Vagina (tissue), 2 donors: ENCODE data around the gene B3GLCT.

Source experiments
- CTCF ChIP-seq, 3 experiments: fragments of 450-650 bp in 2 of 3; fragments of 200-600 bp in 1 of 3; sonication (generic) in 1 of 3; IDR thresholded peaks; one replicate each; pipeline ENCODE4 v1.5.1; 2017 to 2019; ENCODE audit warnings: antibody characterized with exemption in 3 of 3, mild to moderate bottlenecking in 2 of 3, moderate library complexity in 2 of 3
- POLR2AphosphoS5 ChIP-seq, 2 donors: sonication (generic); formaldehyde crosslinking; IDR thresholded peaks; one replicate each; pipeline ENCODE4 v1.9.0; 2017; ENCODE audit warnings: antibody characterized with exemption in 2 of 2, mild to moderate bottlenecking in 2 of 2, low read depth in 1 of 2; ENCODE audit not compliant: insufficient read depth in 1 of 2

GRCh38 chr13:31245598-31246373, 46.0 kb downstream of the B3GLCT start:
- TF ChIP-seq CTCF (IDR thresholded peaks at IDR 0.05) = no peak
- no peak for TF ChIP-seq POLR2AphosphoS5 (IDR thresholded peaks at IDR 0.05; ENCODE audit: insufficient read depth in 1 of 2, low read depth in 1 of 2)
